Colonic mucosa (tissue), 4 donors: ENCODE measurements around the gene TMEM94. TPM values are rescaled to one million over a fixed set of nuclear protein-coding genes. Genes with fewer than 3 reads are reported as not detected.
A peak's percentile ranks its signal among the peaks of the same experiment; 100 is the strongest.

ENCODE experiments used
- DNase-seq: peaks from one replicate; pipeline ENCODE4 v3.0.0-alpha.2; 2020
- H3K27ac ChIP-seq: fragments of 200-600 bp; one replicate; pipeline ENCODE4 v1.8.0; 2021
- H3K27me3 ChIP-seq: fragments of 200-600 bp; one replicate; pipeline ENCODE4 v1.8.0; 2021
- H3K36me3 ChIP-seq: fragments of 200-600 bp; one replicate; pipeline ENCODE4 v1.8.0; 2021
- H3K4me1 ChIP-seq: fragments of 200-600 bp; one replicate; pipeline ENCODE4 v1.8.0; 2021; ENCODE audit warnings: mild to moderate bottlenecking
- H3K4me3 ChIP-seq: fragments of 200-600 bp; one replicate; pipeline ENCODE4 v1.8.0; 2021
- H3K9ac ChIP-seq, 2 donors: one replicate each; pipeline ENCODE4 v1.7.0; 2013; ENCODE audit warnings: control low read depth in 2 of 2, low read depth in 2 of 2, low read length in 2 of 2
- H3K9me3 ChIP-seq: fragments of 200-600 bp; one replicate; pipeline ENCODE4 v1.8.0; 2021
- CTCF ChIP-seq: fragments of 200-600 bp; IDR thresholded peaks from one replicate; pipeline ENCODE4 v1.8.0; 2022; ENCODE audit warnings: antibody characterized with exemption, mild to moderate bottlenecking
- intact Hi-C: fragments of 100-400 bp; cut with DNase I; formaldehyde crosslinking; loops from one replicate; pipeline ENCODE4 v1.14.1; 2022
- total RNA-seq, 2 donors: library from RNA; stranded (reverse); fragmentation: NEBNext Ultra II Directional in 1 of 2; extraction: Animal tissue kit (Norgen Biotek cat#: 25700) in 1 of 2; gene quantifications; one replicate each; pipeline ENCODE4 v1.2.1, GENCODE V29; 2021
- donor health status: healthy.
- donor health status: DM: no; HTN: no; CAD: no.
- donor health status: DM: no; HTN: no; CAD: no.

The TMEM94 gene
- total RNA-seq, 2 donors from 2014 or later, result 88.3 to 95.7 TPM

GRCh38 chr17:75524269-75524969 is 68.0 kb downstream of the TMEM94 start:
- peak overlapping the region; percentile 96 for H3K27ac ChIP-seq
- no peaks in the 10 kb centered on the region for H3K27me3 ChIP-seq
- H3K4me1 ChIP-seq, result peaks cover 10% of the 10 kb centered on the region
- peak overlapping the region; percentile 82 for H3K4me3 ChIP-seq
- H3K9ac ChIP-seq, result peak overlapping the region; percentile 57 to 80
- no peaks in the 10 kb centered on the region for H3K36me3 ChIP-seq
- TF ChIP-seq CTCF, result no peak
- intact Hi-C loops, result loop anchor here (10.0 kb wide), 1 partner anchor 60 kb away; the partner anchor contains the start of gene MYO15B
- no peak for DNase-seq
- H3K9me3 ChIP-seq, result no peaks in the 10 kb centered on the region

GRCh38 chr17:75524970-75525805 is 68.8 kb downstream of the TMEM94 start, which contains the start of gene LLGL2:
Gene LLGL2 (plus strand): TSS chr17:75525697. CDS start chr17:75543427, 17,730 bp downstream.
- peak within 1 kb of the TSS; percentile 82 for H3K4me3 ChIP-seq
- H3K4me1 ChIP-seq, result peaks cover 10% of the 10 kb centered on the region
- H3K36me3 ChIP-seq, result no peaks in the 10 kb centered on the region
- intact Hi-C loops, result loop anchor here (10.0 kb wide), 1 partner anchor 60 kb away; the partner anchor contains the start of gene MYO15B
- H3K27me3 ChIP-seq, result no peaks in the 10 kb centered on the region
- peak within 1 kb of the TSS; percentile 96 to 99 for H3K9ac ChIP-seq
- peak within 1 kb of the TSS; percentile 96 for H3K27ac ChIP-seq
- TF ChIP-seq CTCF, result peak; percentile 32
- H3K9me3 ChIP-seq, result no peaks in the 10 kb centered on the region
- peak; percentile 94 for DNase-seq

GRCh38 chr17:75525806-75526554 is 69.5 kb downstream of the TMEM94 start:
- H3K27me3 ChIP-seq, result no peaks in the 10 kb centered on the region
- H3K4me1 ChIP-seq, result peaks cover 15% of the 10 kb centered on the region
- H3K4me3 ChIP-seq, result peak overlapping the region; percentile 82
- peak overlapping the region; percentile 95 for H3K27ac ChIP-seq
- TF ChIP-seq CTCF, result no peak
- peak; percentile 52 for DNase-seq
- intact Hi-C loops, result loop anchor here (10.0 kb wide), 1 partner anchor 59 kb away; the partner anchor contains the start of gene MYO15B
- H3K36me3 ChIP-seq, result no peaks in the 10 kb centered on the region
- no peaks in the 10 kb centered on the region for H3K9me3 ChIP-seq
- peak overlapping the region; percentile 96 to 99 for H3K9ac ChIP-seq

- DNase-seq, result peak; percentile 84
- no peaks in the 10 kb centered on the region for H3K27me3 ChIP-seq
- intact Hi-C loops, result loop anchor here (10.0 kb wide), 1 partner anchor 58 kb away; the partner anchor contains the start of gene MYO15B
- H3K27ac ChIP-seq, result peak overlapping the region; percentile 95
- no peaks in the 10 kb centered on the region for H3K9me3 ChIP-seq
- H3K9ac ChIP-seq, result peak overlapping the region; percentile 96 to 99
- H3K4me3 ChIP-seq, result peak overlapping the region; percentile 82
- H3K36me3 ChIP-seq, result no peaks in the 10 kb centered on the region
- peaks cover 22% of the 10 kb centered on the region for H3K4me1 ChIP-seq
- no peak for TF ChIP-seq CTCF
Measured at GRCh38 chr17:75526555-75527270, 70.3 kb downstream of the TMEM94 start.
